ENCODE data around the gene PRKAG1. TPM values are rescaled to one million over a fixed set of nuclear protein-coding genes. Genes with fewer than 3 reads are reported as not detected.

The PRKAG1 gene
- total and polyA plus RNA-seq, 12 donors: 60.1 to 141 (median 82.3) TPM

GRCh38 chr12:49048953-49049352 is 30.4 kb upstream of the PRKAG1 start:
- H3K4me1 ChIP-seq (replicated peaks in 1 of 2): no peaks in the 10 kb centered on the region
- TF ChIP-seq CTCF (IDR thresholded peaks at IDR 0.05) (no peak), POLR2A (IDR thresholded peaks at IDR 0.05) (no peak)
- DNase-seq: no peak
- 80 to 88% (median 84%) methylated on average over 10 of the region's 10 CpGs for WGBS, 4 donors
- H3K36me3 ChIP-seq (replicated peaks in 1 of 2): peaks cover 0 to 98% of the 10 kb centered on the region in 2 donors
- H3K4me3 ChIP-seq: no peak overlapping the region
- H3K27ac ChIP-seq: no peak overlapping the region
- intact Hi-C loops (cut with DNase I): no loop called here
- no peaks in the 10 kb centered on the region for H3K9me3 ChIP-seq (replicated peaks in 1 of 3)
- H3K27me3 ChIP-seq: no peaks in the 10 kb centered on the region

GRCh38 chr12:49046129-49046895 is 27.7 kb upstream of the PRKAG1 start:
- Histone ChIP-seq H3K4me3 (no peak overlapping the region), H3K36me3 (replicated peaks in 1 of 2) (peaks cover 0 to 98% of the 10 kb centered on the region in 2 donors), H3K27me3 (no peaks in the 10 kb centered on the region), H3K9me3 (replicated peaks in 1 of 3) (no peaks in the 10 kb centered on the region), H3K27ac (no peak overlapping the region), H3K4me1 (replicated peaks in 1 of 2) (no peaks in the 10 kb centered on the region)
- 81 to 91% (median 85%) methylated on average over 12 of the region's 12 CpGs for WGBS, 4 donors
- TF ChIP-seq CTCF (IDR thresholded peaks at IDR 0.05) (no peak), POLR2A (IDR thresholded peaks at IDR 0.05) (no peak)
- peak in 2 of 7 donors; percentile 51 to 62 for DNase-seq
- intact Hi-C loops (cut with DNase I): no loop called here

DNA sequence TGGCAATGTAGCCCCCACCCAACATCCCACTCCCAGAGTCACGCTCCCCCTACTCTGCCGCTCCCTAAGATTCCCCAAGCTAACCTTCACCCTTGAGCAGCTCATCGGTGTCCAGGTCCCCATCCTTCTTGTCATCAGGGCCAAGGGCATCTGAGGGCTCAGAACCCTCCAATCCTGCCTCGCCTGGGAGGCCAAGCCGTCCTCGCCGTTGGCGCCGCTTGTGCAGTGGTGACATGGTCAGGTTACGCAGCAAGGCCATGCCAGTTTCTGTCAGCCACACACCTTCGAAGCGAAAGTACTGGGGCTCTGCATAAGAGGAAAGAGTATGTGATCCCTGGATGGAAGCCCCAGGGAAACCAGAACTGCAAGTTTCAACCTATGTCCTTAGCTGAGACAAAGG is 26.1 kb upstream of the PRKAG1 start:
- 85 to 93% (median 89%) methylated on average over 12 of the region's 12 CpGs for WGBS, 4 donors
- H3K4me1 ChIP-seq (replicated peaks in 1 of 2): no peaks in the 10 kb centered on the region
- no peak for DNase-seq
- no peaks in the 10 kb centered on the region for H3K9me3 ChIP-seq (replicated peaks in 1 of 3)
- intact Hi-C loops (cut with DNase I): no loop called here
- no peak overlapping the region for H3K4me3 ChIP-seq
- H3K27ac ChIP-seq: no peak overlapping the region
- H3K36me3 ChIP-seq (replicated peaks in 1 of 2): peaks cover 0 to 98% of the 10 kb centered on the region in 2 donors
- no peak for TF ChIP-seq POLR2A (IDR thresholded peaks at IDR 0.05)
- TF ChIP-seq CTCF (IDR thresholded peaks at IDR 0.05): no peak
- H3K27me3 ChIP-seq: no peaks in the 10 kb centered on the region

DNA sequence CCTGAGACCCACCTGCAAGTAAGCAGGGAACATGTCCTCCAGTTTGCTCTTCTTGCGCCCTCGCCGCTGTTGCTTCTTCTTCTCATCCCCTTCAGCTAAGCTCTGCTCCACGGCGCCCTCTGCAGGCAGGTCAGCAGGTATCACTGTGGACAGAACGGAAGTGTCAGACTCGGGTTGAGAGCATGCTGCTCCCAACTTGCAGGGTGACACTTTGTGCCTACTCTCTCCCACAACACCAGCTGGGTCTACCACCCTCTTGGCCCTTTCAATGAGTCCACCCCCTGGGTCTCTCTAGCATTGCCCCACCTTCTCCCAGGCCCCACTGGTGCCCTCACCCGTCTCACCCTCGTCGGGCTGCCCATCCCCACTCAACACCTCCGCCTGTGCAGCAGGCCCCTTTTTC is 25.3 kb upstream of the PRKAG1 start:
- Histone ChIP-seq H3K27me3 (no peaks in the 10 kb centered on the region), H3K4me1 (replicated peaks in 1 of 2) (no peaks in the 10 kb centered on the region), H3K36me3 (replicated peaks in 1 of 2) (peaks cover 0 to 98% of the 10 kb centered on the region in 2 donors), H3K27ac (no peak overlapping the region), H3K4me3 (no peak overlapping the region), H3K9me3 (replicated peaks in 1 of 3) (no peaks in the 10 kb centered on the region)
- intact Hi-C loops (cut with DNase I): no loop called here
- peak; percentile 35 to 63 (median 61) for TF ChIP-seq CTCF (IDR thresholded peaks at IDR 0.05)
- no peak for TF ChIP-seq POLR2A (IDR thresholded peaks at IDR 0.05)
- 53 to 70% (median 56%) methylated on average over 9 to 11 of the region's 11 CpGs for WGBS, 4 donors
- DNase-seq: peak; percentile 71 to 83 (median 76)

Data from adrenal gland (tissue), 12 donors.